ENCODE results near the gene MYO9A.

GRCh38 chr15:72065801-72066200 lies 52.1 kb downstream of the MYO9A start:
- TF ChIP-seq CTCF (conservative IDR thresholded peaks at IDR 0.05; ENCODE audit: low read depth, low read length): no peak
- TF ChIP-seq EZH2 (IDR thresholded peaks at IDR 0.05; ENCODE audit: borderline replicate concordance, low read depth, low read length, poor library complexity, severe bottlenecking): no peak
